Memory B cell (primary cell): ENCODE results near the gene RC3H1.
"Not testable (repeated sequence)": the region's sequence is repeated elsewhere in the genome, so short reads cannot be mapped to it uniquely, and the experiment has no call there.

ENCODE experiments used
- ATAC-seq: fragments of 150-1000 bp; cut with Tn5 transposase; 2 replicates; pipeline ENCODE4 v1.10.0; 2021; ENCODE audit warnings: low read depth, mild to moderate bottlenecking, moderate library complexity
- DNase-seq, 2 donors: peaks; one replicate each; pipeline ENCODE4 v3.0.0; 2022; ENCODE audit warnings: low spot score in 2 of 2
- H3K27ac Mint-ChIP-seq: one replicate; pipeline ENCODE4 v1.8.0; 2022; ENCODE audit warnings: mild to moderate bottlenecking, moderate library complexity, mixed read lengths
- H3K27me3 Mint-ChIP-seq: one replicate; pipeline ENCODE4 v1.8.0; 2022; ENCODE audit warnings: mixed read lengths
- H3K36me3 Mint-ChIP-seq: one replicate; pipeline ENCODE4 v1.8.0; 2022; ENCODE audit warnings: mild to moderate bottlenecking, mixed read lengths
- H3K4me1 Mint-ChIP-seq: one replicate; pipeline ENCODE4 v1.8.0; 2022; ENCODE audit warnings: mixed read lengths
- H3K4me3 Mint-ChIP-seq: one replicate; pipeline ENCODE4 v1.8.0; 2022; ENCODE audit warnings: mild to moderate bottlenecking, moderate library complexity, mixed read lengths
- H3K9me3 Mint-ChIP-seq: one replicate; pipeline ENCODE4 v1.8.0; 2022; ENCODE audit warnings: mixed read lengths

Gene RC3H1

GRCh38 chr1:173954179-173954578 lies 68.0 kb downstream of the RC3H1 start:
- H3K36me3 Mint-ChIP-seq, result peaks cover 23% of the 10 kb centered on the region
- no peak overlapping the region for H3K4me3 Mint-ChIP-seq
- H3K27me3 Mint-ChIP-seq, result no peaks in the 10 kb centered on the region
- peaks cover 2% of the 10 kb centered on the region for H3K4me1 Mint-ChIP-seq
- H3K27ac Mint-ChIP-seq, result no peak overlapping the region
- no peaks in the 10 kb centered on the region for H3K9me3 Mint-ChIP-seq
- ATAC-seq, result no peak
- no peak for DNase-seq

GRCh38 chr1:173948594-173948993 lies 73.6 kb downstream of the RC3H1 start:
- H3K27me3 Mint-ChIP-seq, result no peaks in the 10 kb centered on the region
- DNase-seq, result no peak
- H3K27ac Mint-ChIP-seq, result no peak overlapping the region
- no peaks in the 10 kb centered on the region for H3K9me3 Mint-ChIP-seq
- no peak for ATAC-seq
- peaks cover 20% of the 10 kb centered on the region for H3K36me3 Mint-ChIP-seq
- peaks cover 2% of the 10 kb centered on the region for H3K4me1 Mint-ChIP-seq
- no peak overlapping the region for H3K4me3 Mint-ChIP-seq

- no peaks in the 10 kb centered on the region for H3K4me1 Mint-ChIP-seq
- no peaks in the 10 kb centered on the region for H3K9me3 Mint-ChIP-seq
- no peak overlapping the region for H3K27ac Mint-ChIP-seq
- ATAC-seq (no peak), DNase-seq (no peak)
- no peaks in the 10 kb centered on the region for H3K27me3 Mint-ChIP-seq
- no peak overlapping the region for H3K4me3 Mint-ChIP-seq
- H3K36me3 Mint-ChIP-seq, result peaks cover 19% of the 10 kb centered on the region
Observed at GRCh38 chr1:173946380-173946921, 75.7 kb downstream of the RC3H1 start.

- no peak for ATAC-seq
- no peaks in the 10 kb centered on the region for H3K4me1 Mint-ChIP-seq
- no peak overlapping the region for H3K4me3 Mint-ChIP-seq
- H3K27ac Mint-ChIP-seq, result no peak overlapping the region
- H3K36me3 Mint-ChIP-seq, result peaks cover 22% of the 10 kb centered on the region
- H3K27me3 Mint-ChIP-seq, result no peaks in the 10 kb centered on the region
- no peak for DNase-seq
- no peaks in the 10 kb centered on the region for H3K9me3 Mint-ChIP-seq
Observed at GRCh38 chr1:173937062-173937461, 85.1 kb downstream of the RC3H1 start.

- H3K27ac Mint-ChIP-seq, result peak overlapping the region; percentile 42
- H3K36me3 Mint-ChIP-seq, result peaks cover 19% of the 10 kb centered on the region
- DNase-seq (no peak), ATAC-seq (no peak)
- H3K4me3 Mint-ChIP-seq, result no peak overlapping the region
- H3K27me3 Mint-ChIP-seq, result no peaks in the 10 kb centered on the region
- no peaks in the 10 kb centered on the region for H3K4me1 Mint-ChIP-seq
- no peaks in the 10 kb centered on the region for H3K9me3 Mint-ChIP-seq
Observed at GRCh38 chr1:173934440-173934839, 87.7 kb downstream of the RC3H1 start.

GRCh38 chr1:173930541-173930940 lies 91.6 kb downstream of the RC3H1 start:
- not testable (repeated sequence) for DNase-seq, ATAC-seq, H3K4me1 Mint-ChIP-seq, H3K4me3 Mint-ChIP-seq, H3K27me3 Mint-ChIP-seq, H3K9me3 Mint-ChIP-seq
- peaks cover 13% of the 10 kb centered on the region for H3K36me3 Mint-ChIP-seq
- H3K27ac Mint-ChIP-seq, result peak overlapping the region; percentile 20

- H3K27me3 Mint-ChIP-seq, result no peaks in the 10 kb centered on the region
- ATAC-seq (no peak), DNase-seq (no peak)
- no peak overlapping the region for H3K27ac Mint-ChIP-seq
- H3K36me3 Mint-ChIP-seq, result no peaks in the 10 kb centered on the region
- peaks cover 4% of the 10 kb centered on the region for H3K4me1 Mint-ChIP-seq
- H3K4me3 Mint-ChIP-seq, result no peak overlapping the region
- H3K9me3 Mint-ChIP-seq, result no peaks in the 10 kb centered on the region
Observed at GRCh38 chr1:173925306-173926242, 96.6 kb downstream of the RC3H1 start.

- Mint-ChIP-seq H3K27me3 (no peaks in the 10 kb centered on the region), H3K9me3 (no peaks in the 10 kb centered on the region), H3K4me3 (no peak overlapping the region), H3K36me3 (no peaks in the 10 kb centered on the region), H3K27ac (no peak overlapping the region), H3K4me1 (no peaks in the 10 kb centered on the region)
- no peak for DNase-seq
- no peak for ATAC-seq
Observed at GRCh38 chr1:173920861-173921260, 101.3 kb downstream of the RC3H1 start.

- Mint-ChIP-seq H3K9me3 (no peaks in the 10 kb centered on the region), H3K36me3 (no peaks in the 10 kb centered on the region), H3K4me1 (no peaks in the 10 kb centered on the region), H3K27ac (no peak overlapping the region), H3K27me3 (no peaks in the 10 kb centered on the region), H3K4me3 (no peak overlapping the region)
- ATAC-seq (no peak), DNase-seq (no peak)
Observed at GRCh38 chr1:173917635-173918493, 104.3 kb downstream of the RC3H1 start.

GRCh38 chr1:173917149-173917548 lies 105.0 kb downstream of the RC3H1 start, which contains the start of gene SERPINC1:
Gene SERPINC1 (minus strand): TSS chr1:173917327. CDS start chr1:173917259, 68 bp downstream.
- DNase-seq, result no peak
- Mint-ChIP-seq H3K36me3 (no peaks in the 10 kb centered on the region), H3K4me1 (no peaks in the 10 kb centered on the region), H3K9me3 (no peaks in the 10 kb centered on the region), H3K27ac (no peak within 1 kb of the TSS), H3K27me3 (no peaks in the 10 kb centered on the region), H3K4me3 (no peak within 1 kb of the TSS)
- ATAC-seq, result no peak

- H3K4me1 Mint-ChIP-seq, result no peaks in the 10 kb centered on the region
- DNase-seq (no peak), ATAC-seq (no peak)
- H3K9me3 Mint-ChIP-seq, result no peaks in the 10 kb centered on the region
- H3K4me3 Mint-ChIP-seq, result no peak overlapping the region
- no peak overlapping the region for H3K27ac Mint-ChIP-seq
- no peaks in the 10 kb centered on the region for H3K27me3 Mint-ChIP-seq
- H3K36me3 Mint-ChIP-seq, result no peaks in the 10 kb centered on the region
Observed at GRCh38 chr1:173916667-173917066, 105.5 kb downstream of the RC3H1 start.

- DNase-seq, result no peak
- H3K36me3 Mint-ChIP-seq, result no peaks in the 10 kb centered on the region
- H3K4me1 Mint-ChIP-seq, result no peaks in the 10 kb centered on the region
- no peak overlapping the region for H3K27ac Mint-ChIP-seq
- H3K4me3 Mint-ChIP-seq, result no peak overlapping the region
- H3K9me3 Mint-ChIP-seq, result no peaks in the 10 kb centered on the region
- H3K27me3 Mint-ChIP-seq, result no peaks in the 10 kb centered on the region
- ATAC-seq, result no peak
Observed at GRCh38 chr1:173915596-173915995, 106.6 kb downstream of the RC3H1 start.

- Mint-ChIP-seq H3K9me3 (no peaks in the 10 kb centered on the region), H3K4me1 (no peaks in the 10 kb centered on the region), H3K27me3 (no peaks in the 10 kb centered on the region), H3K36me3 (peaks cover 2% of the 10 kb centered on the region), H3K27ac (no peak overlapping the region), H3K4me3 (no peak overlapping the region)
- ATAC-seq (peak; percentile 47), DNase-seq (peak in 1 of 2 donors; percentile 3)
Observed at GRCh38 chr1:173914366-173914871, 107.7 kb downstream of the RC3H1 start.

- no peaks in the 10 kb centered on the region for H3K9me3 Mint-ChIP-seq
- DNase-seq, result no peak
- no peaks in the 10 kb centered on the region for H3K4me1 Mint-ChIP-seq
- H3K4me3 Mint-ChIP-seq, result no peak overlapping the region
- no peak for ATAC-seq
- H3K27ac Mint-ChIP-seq, result no peak overlapping the region
- peaks cover 6% of the 10 kb centered on the region for H3K36me3 Mint-ChIP-seq
- no peaks in the 10 kb centered on the region for H3K27me3 Mint-ChIP-seq
Observed at GRCh38 chr1:173913111-173913510, 109.0 kb downstream of the RC3H1 start.
